NCI-H1105 (cell line): Measurements from ENCODE around the gene UBE2O.

Source experiments
- DNase-seq: peaks from one replicate; lab custom pipeline; 2025; lab: John Stamatoyannopoulos, UW

UBE2O gene

DNA sequence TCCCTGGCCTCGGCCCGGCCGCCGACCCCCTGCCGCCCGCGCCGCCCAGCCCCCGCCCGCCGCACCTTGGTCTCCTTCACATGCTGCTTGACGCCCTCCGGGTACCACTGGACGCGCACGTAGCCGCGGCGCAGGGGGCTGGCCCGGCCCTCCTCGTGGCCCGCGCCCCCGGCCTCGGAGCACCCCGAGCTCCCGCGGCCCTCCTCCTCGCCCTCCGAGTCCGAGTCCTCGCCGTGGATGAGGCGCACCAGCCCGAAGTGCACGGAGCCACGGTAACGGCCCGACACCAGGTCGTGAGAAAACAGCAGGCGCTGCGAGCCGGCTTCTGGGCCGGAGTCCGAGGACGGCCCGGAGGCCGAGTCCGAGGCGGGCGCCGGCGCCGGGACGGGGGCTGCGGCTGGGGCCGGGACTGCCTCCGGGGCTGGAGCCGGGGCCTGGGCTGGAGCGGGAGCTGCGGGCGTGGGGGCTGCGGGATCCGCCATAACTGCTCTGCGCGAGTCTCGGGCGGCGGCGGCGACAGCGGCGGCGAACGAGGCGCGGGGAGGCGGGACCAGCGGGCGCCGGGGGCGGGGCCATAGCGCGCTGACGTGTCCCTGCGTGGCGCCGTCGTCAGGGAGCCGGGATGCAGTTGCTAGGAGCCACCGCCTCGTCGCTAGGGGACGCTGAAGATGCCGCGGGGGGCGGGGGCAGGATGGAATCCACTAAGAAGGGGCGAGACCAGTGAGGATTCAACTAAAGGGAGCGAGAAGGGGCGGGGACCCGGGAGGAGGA is at the start of gene UBE2O:
Gene UBE2O (minus strand): TSS at position 493 of the 771 bp plus-strand sequence. CDS start 11 bp downstream, at position 482.
- peak; percentile 82 for DNase-seq

DNA sequence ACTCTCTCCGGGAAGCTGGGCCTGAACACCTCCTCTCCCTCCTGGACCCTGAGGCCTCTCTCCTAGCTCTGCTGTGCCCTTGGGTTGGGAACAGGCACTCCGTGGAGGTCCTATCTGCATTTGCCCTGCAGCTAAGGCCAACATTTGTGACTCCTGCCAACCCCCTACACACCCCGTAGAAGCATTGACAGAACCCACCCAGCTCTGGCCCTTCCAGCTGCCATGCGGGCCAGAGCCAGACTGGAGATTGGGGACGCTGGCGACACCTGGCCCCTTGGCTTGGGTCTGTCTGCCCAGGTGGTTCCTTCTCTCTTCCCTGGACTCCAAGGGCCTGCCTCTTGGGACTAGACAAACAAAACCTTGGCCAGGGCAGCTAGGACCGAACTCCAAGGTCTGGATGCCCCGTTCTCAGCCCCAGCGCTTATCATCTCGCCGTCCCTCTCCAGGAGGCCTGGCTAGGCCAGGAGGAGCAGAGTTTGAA is 48.9 kb upstream of the UBE2O start:
- no peak for DNase-seq

DNA sequence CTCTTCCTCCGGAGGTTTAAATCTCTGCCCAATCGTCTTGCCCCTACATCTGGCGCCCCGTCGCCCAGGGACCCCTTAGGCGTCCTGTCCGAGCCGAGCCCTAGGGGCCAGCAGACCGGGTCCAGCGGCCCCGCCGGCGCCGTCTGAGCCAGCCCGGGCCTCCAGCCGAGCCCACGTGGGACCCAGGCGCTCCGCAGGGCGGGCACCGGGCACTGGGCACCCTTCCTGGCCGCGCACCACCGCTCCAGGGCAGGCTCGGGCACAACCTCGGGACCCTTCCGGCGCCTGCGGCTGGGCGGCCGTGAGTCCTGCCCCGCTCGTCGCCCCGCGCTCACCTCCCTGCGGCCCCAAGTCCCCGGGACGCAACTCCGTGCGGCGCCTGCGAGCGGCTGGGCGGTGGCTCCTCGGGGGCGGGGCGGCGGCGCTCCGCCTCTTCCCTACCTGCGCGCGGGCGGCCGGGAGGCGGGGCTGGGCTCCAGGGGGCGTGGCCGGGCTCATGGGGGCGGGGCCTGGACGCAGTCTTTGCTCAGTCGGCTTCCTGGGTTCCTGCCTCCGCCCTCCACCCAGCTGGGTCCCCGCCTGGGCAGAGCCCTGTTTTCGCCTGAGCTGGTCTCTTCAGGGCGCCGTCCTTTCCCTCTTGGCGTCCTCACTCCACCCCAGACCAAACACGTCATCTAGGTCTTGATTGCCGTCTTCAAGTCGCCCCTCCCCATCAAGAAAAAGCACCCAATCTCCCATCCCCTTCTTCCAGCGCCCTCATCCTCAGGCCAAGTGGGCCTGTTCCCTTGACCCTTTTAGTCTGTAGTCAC is 48.3 kb upstream of the UBE2O start, which contains the start of gene RHBDF2:
Gene RHBDF2 (minus strand): TSS at position 406 of the 809 bp plus-strand sequence. CDS start 19,899 bp downstream, outside the sequence.
- peak; percentile 66 for DNase-seq

DNA sequence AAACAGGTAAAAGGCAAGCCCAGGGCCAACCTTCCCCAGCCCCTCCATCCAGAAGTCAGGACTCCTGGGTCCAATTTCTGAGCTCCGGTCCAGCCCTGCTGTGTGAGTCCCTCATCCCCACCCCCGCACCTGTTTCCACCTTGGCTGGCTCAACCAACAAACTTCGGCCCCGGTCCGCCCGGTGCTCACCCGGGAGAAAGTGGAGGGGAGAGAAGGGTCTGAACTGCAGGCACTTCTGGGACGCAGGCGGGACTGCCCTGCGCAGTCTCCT is 47.7 kb upstream of the UBE2O start:
- DNase-seq, result no peak

DNA sequence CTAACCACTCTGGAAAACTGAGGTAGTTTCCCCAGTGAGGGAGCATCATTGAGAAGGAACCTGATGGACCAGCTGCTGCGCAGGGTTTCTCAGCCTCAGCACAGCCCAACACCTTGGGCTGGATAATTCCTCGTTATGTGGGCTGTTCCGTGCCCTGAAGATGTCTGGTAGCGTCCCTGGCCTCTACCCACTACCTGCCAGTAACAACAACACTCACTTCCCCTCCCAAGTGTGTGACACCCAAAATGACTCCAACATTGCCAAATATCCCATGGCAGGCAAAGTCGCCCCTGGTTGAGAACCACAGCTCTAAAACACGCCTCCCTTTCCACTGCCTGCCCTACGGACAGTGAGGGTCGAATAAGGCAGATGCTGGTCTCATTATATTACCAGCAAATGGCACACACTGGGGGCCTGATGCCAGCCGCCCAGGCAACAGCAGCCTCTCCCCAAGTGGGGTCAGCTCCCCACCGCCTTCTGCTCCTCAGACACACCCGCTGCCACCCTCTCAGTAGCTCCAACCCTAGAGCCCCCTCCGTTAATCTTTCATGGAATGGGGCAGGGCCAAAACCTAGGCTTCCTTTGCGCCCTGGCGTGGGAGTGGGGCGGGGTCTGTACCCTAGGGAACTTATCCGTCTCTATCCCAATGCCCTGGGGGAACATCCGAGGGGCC is 47.3 kb upstream of the UBE2O start:
- no peak for DNase-seq

DNA sequence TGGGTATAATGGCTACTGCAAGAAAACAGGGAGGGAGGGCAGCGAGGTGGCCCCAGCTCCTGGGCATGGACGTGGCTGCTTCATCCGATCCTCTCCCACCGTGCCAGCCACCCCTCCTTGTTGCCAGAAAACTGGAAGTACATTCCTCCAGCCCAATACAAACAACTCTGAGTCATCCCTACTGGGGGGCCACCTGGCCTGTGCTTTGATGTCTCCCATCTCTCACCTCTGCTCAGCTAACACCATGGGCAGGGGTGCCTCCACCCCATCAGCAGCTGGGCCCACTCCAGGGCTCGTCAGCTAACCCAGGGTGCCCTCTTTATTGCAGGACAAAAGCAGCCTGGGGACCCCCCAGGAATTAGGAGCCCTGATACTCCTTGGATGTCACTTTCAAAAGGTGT is 46.3 kb upstream of the UBE2O start:
- no peak for DNase-seq

DNA sequence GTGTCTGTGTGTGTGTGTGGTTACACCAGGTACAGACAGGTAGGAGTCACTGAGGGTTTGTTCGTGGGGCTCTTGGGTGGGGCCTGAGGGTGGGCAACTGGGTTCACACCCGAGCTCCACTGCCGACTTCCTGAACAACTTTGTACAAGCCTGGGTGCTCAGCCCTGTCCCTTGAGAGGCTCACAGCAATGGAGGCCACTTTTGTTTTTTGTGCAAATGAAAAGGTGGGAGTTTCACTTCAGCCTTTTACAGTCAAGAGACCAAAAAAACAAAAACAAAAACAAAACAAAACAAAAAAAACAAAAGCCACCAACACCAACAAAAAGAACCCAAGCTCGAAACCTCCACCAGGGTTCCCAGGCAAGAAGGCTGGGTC is 45.9 kb upstream of the UBE2O start:
- DNase-seq, result no peak

DNA sequence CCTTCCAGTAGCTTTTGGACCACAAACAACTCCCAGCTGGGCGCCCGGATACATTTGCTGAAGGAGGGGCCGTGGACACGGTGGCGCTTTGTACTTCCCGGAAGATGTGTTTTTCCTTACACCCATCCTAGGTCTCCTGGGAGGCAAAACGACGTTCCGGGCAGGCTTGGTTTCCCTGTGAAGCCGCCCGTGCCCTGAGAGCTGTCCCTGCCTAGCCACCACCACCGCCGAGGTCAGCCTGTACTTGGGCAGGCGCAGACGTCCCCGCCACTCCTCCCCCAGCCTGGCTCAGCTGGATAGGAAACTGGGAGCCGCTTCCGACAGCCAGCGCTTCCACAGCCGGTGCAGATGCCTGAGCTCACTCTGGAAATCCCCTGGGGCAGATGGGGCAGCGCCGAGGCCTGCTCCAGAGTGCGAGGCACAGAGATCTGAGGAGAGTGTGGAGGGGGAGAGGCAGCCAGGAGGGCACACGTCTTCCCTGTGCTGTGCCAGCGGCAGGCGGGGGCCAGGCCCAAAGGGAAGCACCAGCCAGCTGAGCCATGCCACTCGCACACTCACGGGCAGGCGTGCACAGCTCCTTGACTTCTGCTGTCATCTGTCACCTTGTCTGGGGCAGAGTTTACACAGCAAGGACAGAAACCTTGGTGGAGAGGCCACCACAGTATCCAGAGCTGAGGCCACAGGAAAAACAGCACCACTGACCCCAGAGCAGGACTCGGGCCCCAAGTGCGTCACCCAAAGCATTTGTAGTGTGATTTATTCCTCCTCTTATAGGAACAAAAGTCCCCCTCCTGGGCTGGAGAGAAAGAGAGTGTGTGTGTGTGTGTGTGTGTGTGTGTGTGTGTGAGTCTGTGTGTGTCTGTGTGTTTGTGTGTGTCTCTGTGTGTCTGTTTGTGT is 45.3 kb upstream of the UBE2O start:
- DNase-seq, result no peak

DNA sequence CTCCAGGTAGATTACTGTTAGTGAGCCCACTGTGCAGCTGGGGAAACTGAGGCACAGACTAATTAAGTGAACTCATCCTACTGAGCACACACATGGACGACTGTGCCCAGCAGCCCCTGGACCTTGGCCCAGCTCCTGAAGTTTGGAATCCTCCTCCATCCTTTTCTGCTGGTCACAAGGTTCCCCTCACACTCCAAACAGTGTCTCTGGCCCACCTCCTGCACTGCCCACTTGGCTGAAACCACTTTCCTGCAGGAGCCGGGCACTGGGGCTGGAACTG is 44.7 kb upstream of the UBE2O start:
- DNase-seq, result no peak

DNA sequence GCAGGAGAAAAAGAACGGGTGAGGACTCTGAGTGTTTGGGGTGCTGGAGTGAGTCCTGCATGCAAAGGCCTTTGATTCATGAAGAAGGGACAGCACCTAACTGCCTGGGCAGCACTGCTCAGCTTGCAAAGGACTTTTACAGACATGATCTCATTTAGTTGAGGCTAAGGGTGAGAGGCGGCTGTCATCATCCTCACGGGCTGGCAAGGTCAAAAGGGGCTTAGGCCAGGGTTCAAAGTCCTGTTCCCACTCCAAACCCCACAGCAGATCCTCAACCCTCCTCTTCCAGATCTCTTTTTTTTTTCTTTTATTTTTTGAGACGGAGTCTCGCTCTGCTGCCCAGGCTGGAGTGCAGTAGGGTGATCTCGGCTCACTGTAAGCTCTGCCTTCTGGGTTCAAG is 43.5 kb upstream of the UBE2O start:
- no peak for DNase-seq

DNA sequence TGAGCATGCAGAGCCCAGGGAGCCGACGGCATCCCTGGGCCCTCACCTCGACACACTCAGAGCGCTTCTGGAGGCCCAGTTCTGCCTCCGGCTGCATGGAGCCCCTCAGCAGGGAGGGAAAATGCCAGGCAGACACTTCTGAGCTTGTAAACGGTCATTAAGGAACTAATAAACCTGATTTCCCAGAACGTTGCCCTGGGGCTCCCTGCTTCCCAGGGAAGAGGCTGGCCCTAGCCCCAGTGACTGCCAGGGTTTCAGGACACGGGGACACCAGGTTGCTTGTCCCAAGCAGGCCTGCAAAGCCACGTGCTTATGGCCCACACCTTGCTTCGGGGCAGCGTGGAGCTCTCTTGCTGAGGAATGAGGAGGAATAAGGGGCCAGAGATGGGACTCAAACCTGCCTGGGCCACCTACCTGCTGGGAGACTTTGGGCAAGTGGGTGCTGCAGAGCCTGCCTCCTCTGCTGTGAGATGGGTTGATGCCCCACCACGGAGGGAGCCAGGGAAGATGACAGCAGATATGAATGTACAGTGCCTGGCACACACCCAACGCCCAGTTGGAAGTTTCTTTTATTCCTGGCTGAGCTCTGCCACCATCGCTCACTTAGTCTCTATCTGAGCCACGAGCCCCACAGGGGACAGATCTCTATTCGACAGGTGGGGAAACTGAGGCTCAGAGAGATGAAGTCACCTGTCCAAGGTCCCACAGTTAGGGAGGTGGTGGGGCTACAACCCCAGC is 42.9 kb upstream of the UBE2O start:
- DNase-seq, result no peak

DNA sequence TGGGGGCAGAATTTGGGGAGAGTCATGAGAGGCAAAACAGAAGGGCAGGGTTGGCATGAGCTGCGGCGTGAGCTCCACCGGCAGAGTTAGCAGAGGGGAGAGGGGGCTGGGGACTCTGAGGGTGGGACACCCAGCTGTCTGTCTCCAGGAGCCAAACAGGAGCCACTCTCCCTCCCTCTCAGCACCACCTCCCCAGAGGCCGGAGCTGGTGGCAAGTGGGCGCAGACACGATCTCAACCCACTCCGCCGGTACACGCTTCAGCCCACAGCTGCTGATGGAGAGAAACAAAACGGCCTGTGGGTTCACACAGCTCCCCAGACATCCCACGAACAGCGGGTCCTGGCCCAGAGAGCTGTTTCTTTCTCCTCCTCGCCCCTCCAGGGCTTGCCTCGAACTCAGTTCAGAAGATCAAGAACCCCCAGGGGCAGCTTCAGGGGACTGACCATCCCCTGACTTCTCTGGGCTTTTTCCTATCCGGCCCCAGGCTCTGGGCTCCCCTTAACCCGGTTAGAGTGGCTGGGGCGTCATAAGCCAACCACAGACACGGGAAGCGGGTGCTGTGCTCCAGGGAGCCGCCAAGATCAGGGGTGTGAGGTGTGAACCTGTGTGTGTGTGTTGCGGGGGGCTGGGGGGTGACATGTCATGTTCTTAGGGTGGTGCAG is 40.7 kb upstream of the UBE2O start:
- no peak for DNase-seq

DNA sequence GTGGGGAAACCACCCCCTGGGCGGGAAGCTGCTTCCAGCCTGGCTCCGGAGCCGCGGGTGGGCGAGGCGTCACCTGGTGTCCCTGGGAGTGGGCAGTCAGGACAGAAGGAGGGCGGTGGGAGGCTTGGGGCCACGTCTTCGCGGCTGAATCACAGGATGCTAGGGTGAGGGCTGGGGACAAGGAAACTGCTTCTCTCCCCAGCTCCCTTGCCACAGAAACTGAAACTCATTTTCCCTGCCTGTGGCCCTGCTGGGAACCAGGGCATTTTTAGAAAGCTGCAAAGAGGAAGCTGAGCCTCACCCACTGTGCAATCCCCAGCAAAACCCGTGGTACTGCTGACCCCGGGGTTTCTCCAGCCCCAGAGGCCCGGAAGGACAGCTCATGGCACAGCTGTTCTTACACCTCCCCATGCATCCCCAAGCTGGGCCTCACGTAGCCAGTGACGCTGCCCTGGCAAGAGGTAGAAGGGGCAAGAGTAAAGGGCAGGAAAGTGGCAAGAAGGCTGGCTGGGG is 40.1 kb upstream of the UBE2O start:
- no peak for DNase-seq

DNA sequence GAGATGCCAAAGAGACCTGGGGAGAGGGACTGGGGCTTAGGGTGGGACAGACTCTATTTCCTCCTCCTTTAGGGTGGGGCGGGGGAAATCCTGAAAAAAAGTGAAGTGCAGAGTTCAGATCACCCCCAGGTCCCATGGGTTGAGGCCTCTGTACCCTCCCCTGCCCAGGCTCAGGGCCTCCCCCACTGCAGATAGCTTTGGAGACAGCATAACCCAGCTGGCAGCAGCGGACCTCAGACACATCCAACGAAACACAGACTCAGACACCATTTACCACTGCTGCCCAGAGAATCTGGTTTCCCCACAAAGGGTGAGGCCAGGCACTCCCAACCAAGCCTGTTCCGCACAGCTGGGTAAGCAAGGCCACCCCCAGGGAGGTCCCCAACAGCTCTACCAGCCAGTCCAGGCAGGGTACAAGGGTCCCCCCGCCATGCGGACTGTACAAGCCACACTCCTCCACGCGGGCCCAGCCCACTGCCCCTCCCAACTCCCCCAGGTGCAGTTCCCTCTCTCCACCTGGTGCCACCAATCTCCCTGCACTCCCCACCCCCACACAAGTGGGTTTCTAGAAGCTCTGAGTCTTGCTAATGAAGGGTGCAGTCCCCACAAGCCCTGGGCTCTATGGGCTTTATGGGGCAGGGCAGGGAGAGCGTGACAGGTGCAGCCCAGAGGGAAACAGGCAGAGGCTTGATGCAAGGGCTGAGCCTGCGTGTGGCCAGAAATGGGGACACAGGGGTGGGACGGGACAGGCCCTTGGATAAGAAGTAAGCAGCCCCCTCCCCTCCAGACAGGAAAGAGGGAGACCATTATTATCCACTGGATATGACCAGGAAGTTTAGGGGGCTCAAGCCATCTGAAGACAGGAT is 39.4 kb upstream of the UBE2O start:
- DNase-seq, result no peak

DNA sequence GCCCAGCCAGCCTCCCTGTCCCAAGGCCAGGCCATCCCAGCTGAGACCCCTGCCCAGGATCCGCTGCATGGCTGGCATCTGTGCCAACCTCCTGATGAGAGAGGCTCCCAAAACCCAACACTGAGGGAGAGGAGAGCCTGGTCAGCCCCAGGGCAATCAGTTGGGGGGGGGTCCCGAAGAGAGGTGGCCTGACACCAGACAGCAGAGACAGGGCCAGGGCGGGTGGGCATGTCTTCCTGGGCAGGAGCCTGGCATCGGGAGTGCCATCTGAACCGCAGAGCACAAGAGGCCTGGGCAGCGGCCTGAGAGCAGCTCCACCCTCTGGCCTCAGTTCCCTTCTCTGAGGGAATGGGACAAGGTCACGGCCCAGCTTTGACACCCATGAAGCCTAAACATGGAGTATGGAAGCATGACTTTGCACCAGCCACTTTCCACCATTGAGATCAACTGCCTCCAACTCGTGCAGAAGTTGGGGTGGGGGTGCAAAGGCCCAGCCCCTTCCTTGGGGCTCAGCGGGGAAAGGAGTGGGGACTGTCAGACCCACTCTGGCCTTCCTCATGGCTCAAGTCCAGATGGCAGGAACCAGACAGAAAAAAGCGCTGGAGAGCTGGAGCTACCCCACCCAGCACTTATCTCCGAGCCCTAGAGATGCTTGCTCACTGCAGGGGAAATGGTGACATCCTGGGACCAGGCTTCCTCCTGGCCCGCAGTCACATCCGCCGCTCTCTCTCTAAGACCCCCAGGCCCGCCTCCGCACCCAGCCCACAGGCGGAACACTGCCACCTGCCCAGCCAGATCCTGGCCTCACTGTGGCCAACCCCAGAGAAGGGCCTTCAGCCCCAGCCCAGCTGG is 38.5 kb upstream of the UBE2O start:
- no peak for DNase-seq

DNA sequence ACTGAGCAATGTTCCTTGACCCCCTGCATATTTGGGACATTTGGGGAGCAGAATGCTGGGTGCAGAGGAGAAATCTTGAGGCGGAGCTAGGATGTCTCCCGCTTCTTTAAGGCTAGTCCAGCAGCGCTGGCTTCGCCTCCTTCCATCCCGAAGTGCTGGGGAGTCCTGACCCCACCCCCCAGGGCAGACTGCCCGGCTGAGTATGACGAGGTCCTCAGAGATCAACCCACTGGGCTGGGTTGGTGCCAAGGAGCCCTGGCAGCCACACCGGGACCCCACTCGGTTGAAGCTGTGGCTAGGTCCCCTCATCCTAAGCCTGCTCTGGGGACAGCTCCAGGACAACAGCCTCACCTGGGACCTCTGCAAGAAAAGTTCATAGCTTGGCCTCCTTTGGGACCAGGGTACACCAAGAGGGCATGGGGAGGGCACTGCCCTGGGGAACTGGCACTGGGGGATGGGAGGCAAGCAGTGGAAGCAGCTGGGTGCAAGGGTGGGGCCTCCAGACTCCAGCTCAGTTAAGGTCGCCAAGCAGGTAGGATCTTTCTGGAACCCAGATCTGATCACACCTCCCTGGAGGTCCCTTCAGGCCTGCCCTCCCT is 37.3 kb upstream of the UBE2O start:
- no peak for DNase-seq

DNA sequence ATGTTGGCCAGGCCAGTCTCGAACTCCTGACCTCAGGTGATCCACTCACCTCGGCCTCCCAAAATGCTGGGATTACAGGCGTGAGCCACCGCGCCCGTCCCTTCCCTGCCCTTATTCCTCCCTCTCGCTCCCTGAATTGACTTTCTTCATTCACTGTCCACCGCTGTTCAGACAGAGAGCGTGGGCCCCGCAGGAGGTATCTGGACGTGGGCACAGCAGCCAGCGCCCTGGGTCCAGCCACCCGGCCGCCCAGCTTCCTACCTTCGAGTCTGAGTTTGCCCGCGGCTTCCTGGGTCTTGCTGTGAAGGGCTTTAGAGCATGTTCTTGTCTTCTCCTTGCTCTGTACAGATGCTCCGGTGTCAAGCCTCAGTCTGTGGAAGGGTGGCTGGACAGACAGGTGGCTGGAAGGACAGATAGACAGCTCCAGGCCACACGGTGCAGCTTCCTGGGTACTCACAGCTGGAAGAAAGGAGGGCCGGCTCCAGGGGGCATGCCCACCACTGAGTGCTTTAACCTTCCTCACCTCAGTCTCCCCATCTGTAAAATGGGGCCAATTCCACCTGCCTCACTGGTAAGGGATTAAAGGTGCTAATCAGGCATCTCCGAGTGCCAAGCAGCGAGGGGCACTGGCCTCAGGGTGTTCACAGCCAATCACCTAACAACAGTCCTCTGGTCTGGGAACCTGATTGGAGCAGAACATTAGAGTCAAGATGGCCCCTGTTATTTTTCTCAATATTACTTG is 34.7 kb upstream of the UBE2O start:
- DNase-seq, result no peak

DNA sequence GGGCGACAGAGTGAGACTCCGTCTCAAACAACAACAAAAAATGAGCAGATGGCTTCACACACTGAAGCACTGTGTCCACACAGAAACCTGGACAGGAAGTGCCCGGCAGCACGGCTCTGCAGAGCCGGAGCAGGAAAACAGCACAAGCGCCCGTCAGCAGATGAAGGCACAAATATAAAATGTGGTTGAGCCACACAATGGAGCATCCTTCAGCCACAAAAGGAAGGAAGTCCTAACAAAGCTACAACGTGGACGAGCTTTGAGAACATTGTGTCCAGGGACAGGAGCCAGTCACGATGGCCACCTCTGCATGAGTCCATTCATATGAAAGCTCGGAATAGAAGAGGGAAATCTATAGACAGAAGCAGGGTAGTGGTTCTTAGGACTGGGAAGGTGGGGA is 32.6 kb upstream of the UBE2O start:
- DNase-seq, result no peak
